NK-92 (cell line): ENCODE measurements around the gene KAT8.
"Not testable (repeated sequence)": the region's sequence is repeated elsewhere in the genome, so short reads cannot be mapped to it uniquely, and the experiment has no call there.

Source experiments
- DNase-seq: peaks from one replicate; lab custom pipeline; 2025; ENCODE audit not compliant: unreplicated experiment; lab: John Stamatoyannopoulos, UW

Gene KAT8

GRCh38 chr16:31144418-31144817 is 27.0 kb downstream of the KAT8 start:
- not testable (repeated sequence) for DNase-seq

- DNase-seq, result no peak
Measured at GRCh38 chr16:31145398-31145990, 28.0 kb downstream of the KAT8 start.

DNA sequence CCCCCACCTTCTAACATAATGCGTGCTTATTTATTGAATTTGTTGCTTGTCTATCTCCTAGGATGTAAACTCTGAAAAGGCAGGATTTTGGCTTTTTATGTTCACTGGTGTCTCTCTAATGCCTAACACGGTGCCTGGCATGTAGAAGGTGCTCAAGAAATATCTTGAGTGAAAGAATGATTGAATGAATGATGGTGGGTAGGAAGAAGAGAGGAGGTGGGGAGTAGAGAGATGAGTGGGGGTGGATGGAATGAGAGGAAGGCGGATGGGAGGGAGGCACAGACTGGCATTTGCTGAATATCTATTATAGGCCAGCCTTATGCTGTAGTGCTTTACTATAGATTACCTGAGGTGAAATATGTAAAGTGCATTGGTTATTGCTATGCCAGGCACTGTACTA is 30.1 kb downstream of the KAT8 start:
- no peak for DNase-seq

DNA sequence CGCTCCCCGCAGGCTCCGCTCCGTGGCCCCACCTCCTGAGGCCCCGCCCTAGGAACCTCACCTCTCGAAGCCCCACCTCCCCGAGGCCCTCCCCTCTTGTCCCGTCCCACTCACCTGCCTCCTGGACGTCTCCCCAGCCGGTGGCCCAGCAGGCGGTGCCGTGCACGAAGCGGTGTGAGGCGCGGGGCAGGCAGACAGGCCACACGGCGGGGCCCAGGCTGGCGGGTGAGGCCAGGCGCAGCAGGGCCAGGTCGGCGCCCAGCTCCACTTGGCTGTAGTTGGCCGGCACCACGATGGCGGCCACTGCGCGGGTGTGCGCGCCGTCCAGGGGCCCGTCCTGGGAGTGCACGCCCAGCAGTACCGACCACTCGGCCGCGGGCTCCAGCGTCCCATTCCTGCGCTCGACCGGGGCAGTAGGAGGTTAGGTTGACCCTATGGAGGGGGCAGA is 30.8 kb downstream of the KAT8 start:
- DNase-seq, result no peak

GRCh38 chr16:31148896-31149295 is 31.4 kb downstream of the KAT8 start:
- no peak for DNase-seq

DNA sequence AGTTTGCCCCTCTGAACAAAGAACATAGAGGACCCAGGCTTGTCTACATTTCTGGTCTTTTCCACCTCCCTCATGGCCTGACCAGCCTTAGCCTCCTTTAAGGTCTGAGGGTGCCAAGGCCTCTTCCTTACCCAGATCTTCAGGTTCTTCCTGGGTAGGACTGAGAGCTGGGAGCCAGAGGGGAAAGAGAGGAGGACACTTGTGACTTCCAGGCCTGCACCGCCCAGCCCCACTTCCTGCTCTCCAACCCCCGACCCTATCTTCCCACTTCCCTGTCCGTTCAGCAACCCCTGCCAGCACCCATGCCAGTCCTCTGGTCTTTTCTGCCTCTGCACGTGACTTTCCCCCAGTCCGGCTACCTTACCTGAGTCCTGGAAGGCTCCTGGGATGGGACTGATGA is 31.9 kb downstream of the KAT8 start:
- DNase-seq, result no peak

GRCh38 chr16:31149894-31150890 is 32.7 kb downstream of the KAT8 start, which contains the start of gene PRSS36:
Gene PRSS36, minus strand, starts transcription at chr16:31150066. Its CDS starts 31 bp downstream, at chr16:31150035.
- no peak for DNase-seq

GRCh38 chr16:31150976-31151375 is 33.5 kb downstream of the KAT8 start:
- not testable (repeated sequence) for DNase-seq

GRCh38 chr16:31157136-31157535 is 39.7 kb downstream of the KAT8 start:
- no peak for DNase-seq

- DNase-seq, result no peak
Measured at GRCh38 chr16:31167315-31167714, 49.9 kb downstream of the KAT8 start.

- DNase-seq, result no peak
Measured at GRCh38 chr16:31168848-31169247, 51.4 kb downstream of the KAT8 start.

- DNase-seq, result not testable (repeated sequence)
Measured at GRCh38 chr16:31170048-31170447, 52.6 kb downstream of the KAT8 start.

GRCh38 chr16:31177136-31177535 is 59.7 kb downstream of the KAT8 start:
- no peak for DNase-seq

DNA sequence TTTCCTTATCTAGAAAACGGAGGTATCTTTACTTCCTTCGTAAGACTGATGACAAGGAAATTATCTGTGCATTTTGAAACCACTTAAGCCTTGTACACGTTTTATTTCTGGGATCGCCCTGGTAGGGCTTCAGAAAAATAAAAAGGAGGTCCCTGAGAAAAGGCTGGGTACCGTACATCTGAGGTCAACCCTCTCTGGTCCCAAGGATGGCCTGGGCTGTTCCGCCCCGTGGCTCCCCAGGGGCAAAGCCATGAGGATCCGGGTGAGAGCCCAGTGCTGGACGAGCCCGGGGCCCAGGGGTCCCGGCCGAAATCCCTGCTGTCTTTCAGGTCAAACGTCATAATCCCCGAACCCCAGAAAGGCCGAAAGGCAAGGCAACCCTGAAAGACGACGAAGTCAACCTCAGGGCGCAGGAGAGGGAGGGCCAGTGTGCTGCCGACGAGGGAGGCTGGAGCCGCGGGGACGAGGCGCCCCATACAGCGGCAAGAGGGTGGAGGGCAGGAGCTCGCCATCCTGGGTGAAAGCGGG is 61.8 kb downstream of the KAT8 start:
- DNase-seq, result no peak

DNA sequence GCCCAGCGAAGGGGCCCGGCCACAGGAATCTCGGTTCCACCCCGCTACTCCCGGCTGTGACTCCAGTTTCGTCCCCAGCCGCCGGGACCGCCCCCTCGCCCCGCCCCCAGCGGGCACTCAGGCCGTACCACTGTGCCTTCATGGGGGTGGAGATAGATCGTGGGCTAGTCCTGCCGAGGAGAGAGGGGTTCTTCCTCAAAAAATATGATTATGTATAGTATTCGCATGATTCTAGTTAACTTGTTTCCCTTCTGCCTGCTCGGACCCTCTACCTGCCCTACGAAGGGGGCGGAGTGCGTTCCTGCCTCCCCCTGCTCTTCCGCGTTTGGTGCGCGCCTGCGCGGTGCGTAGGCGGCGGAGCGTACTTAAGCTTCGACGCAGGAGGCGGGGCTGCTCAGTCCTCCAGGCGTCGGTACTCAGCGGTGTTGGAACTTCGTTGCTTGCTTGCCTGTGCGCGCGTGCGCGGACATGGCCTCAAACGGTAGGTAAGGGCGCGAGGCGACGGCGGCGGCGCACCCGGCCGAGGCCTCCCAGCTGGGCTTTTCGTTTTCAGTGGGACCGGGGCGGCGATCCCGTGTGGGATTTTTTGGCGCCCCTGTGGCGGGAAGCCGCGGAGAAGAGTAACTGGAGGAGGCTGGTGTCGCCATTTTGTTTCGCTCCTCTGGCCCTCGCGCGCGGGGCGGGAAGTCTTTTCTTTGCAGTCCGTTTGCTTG is 62.4 kb downstream of the KAT8 start, which contains the start of gene FUS:
Gene FUS, plus strand, starts transcription at position 393 of the 713 bp plus-strand sequence. Its CDS starts 76 bp downstream, at position 469.
- peak; percentile 28 for DNase-seq
